A673 (cell line): ENCODE results near the gene ZBP1.

Experiments used
- CTCF ChIP-seq: fragments of 300-800, 200-600 bp; sonication (generic); conservative IDR thresholded peaks from 2 replicates; pipeline ENCODE4 v1.5.1; 2017; ENCODE audit warnings: low read depth, mild to moderate bottlenecking, antibody characterized with exemption, low read length, moderate library complexity, mixed read lengths
- EZH2 ChIP-seq: fragments of 200-600 bp; sonication (generic); IDR thresholded peaks from 2 replicates; pipeline ENCODE4 v1.6.1; 2017; ENCODE audit warnings: borderline replicate concordance, low read depth, mild to moderate bottlenecking, mixed read lengths, antibody characterized with exemption, low read length; ENCODE audit not compliant: poor library complexity, severe bottlenecking

- TF ChIP-seq CTCF (no peak), EZH2 (no peak)
These were observed 7.1 kb upstream of the ZBP1 start for GRCh38 chr20:57627339-57627738.
